HepG2 (cell line): ENCODE data around the gene DPEP1. TPM values are rescaled to one million over a fixed set of nuclear protein-coding genes. Genes with fewer than 3 reads are reported as not detected.
A peak's percentile ranks its signal among the peaks of the same experiment; 100 is the strongest.

ENCODE experiments used
- CBFB ChIP-seq: sonication (generic); formaldehyde crosslinking; IDR thresholded peaks from 2 replicates; pipeline ENCODE4 v1.4.0; 2020; ENCODE audit warnings: missing genetic modification reagents
- HMGA1 ChIP-seq: sonication (generic); formaldehyde crosslinking; conservative IDR thresholded peaks from 2 replicates; pipeline ENCODE4 v1.4.0; 2020; ENCODE audit warnings: missing genetic modification reagents
- SAP130 ChIP-seq: IDR thresholded peaks from 2 replicates; pipeline ENCODE4 v1.6.1; 2016; ENCODE audit warnings: low read depth
- ZNF160 ChIP-seq: sonication (generic); formaldehyde crosslinking; IDR thresholded peaks from 2 replicates; pipeline ENCODE4 v1.8.0; 2022; ENCODE audit warnings: mild to moderate bottlenecking, inconsistent platforms, missing genetic modification reagents
- ZNF446 ChIP-seq: sonication (generic); formaldehyde crosslinking; IDR thresholded peaks from 2 replicates; pipeline ENCODE4 v1.5.0; 2020; ENCODE audit warnings: mild to moderate bottlenecking, missing genetic modification reagents
- ZNF549 ChIP-seq: sonication (generic); formaldehyde crosslinking; IDR thresholded peaks from 2 replicates; pipeline ENCODE4 v1.5.0; 2020; ENCODE audit warnings: missing genetic modification reagents
- ZNF552 ChIP-seq: sonication (generic); formaldehyde crosslinking; IDR thresholded peaks from 2 replicates; pipeline ENCODE4 v1.9.0; 2022; ENCODE audit warnings: missing genetic modification reagents, mild to moderate bottlenecking, borderline replicate concordance
- ZNF556 ChIP-seq: sonication (generic); formaldehyde crosslinking; IDR thresholded peaks from 2 replicates; pipeline ENCODE4 v1.4.0; 2020; ENCODE audit warnings: mild to moderate bottlenecking, missing genetic modification reagents, borderline replicate concordance
- ZNF567 ChIP-seq: sonication (generic); formaldehyde crosslinking; IDR thresholded peaks from 2 replicates; pipeline ENCODE4 v1.8.1; 2023; ENCODE audit warnings: mild to moderate bottlenecking, missing genetic modification reagents, borderline replicate concordance
- ZNF616 ChIP-seq: sonication (generic); formaldehyde crosslinking; IDR thresholded peaks from 2 replicates; pipeline ENCODE4 v1.5.0; 2020; ENCODE audit warnings: low read depth, mild to moderate bottlenecking, missing genetic modification reagents
- ZNF703 ChIP-seq: sonication (generic); formaldehyde crosslinking; IDR thresholded peaks from 2 replicates; pipeline ENCODE4 v1.5.1; 2020; ENCODE audit warnings: missing genetic modification reagents, mild to moderate bottlenecking, moderate library complexity, borderline replicate concordance
- polyA plus RNA-seq, 8 experiments: library from polyadenylated mRNA; depleted of rRNA in 3 of 8; stranded (reverse) in 7 of 8; unstranded in 1 of 8; fragments of >200 nt; fragmentation: Illumina TruSeq in 4 of 8; extraction: Trizol in 4 of 8; gene quantifications; 2 replicates each; pipeline versions ENCODE4 v1.2.1 to v1.2.3, GENCODE V29; 2011 to 2016; ENCODE audit warnings: low read depth in 4 of 8, missing spikeins in 1 of 8, mixed read lengths in 1 of 8; ENCODE audit not compliant: insufficient read depth in 1 of 8
- total RNA-seq, 5 experiments: library from RNA; depleted of rRNA; stranded (reverse); fragments of >200 nt; fragmentation: Illumina TruSeq; extraction: Trizol; gene quantifications; 2 replicates each; pipeline ENCODE4 v1.2.3, GENCODE V29; 2016; ENCODE audit warnings: low read depth in 1 of 5
- TF ChIP-seq, protein P1 (sequence below): IDR thresholded peaks from 2 replicates; pipeline ENCODE4 v1.6.1; 2016
- TF ChIP-seq, protein P2 (sequence below): sonication (generic); formaldehyde crosslinking; conservative IDR thresholded peaks from 2 replicates; pipeline ENCODE4 v1.4.0; 2020; ENCODE audit warnings: mild to moderate bottlenecking, missing genetic modification reagents, moderate library complexity
- TF ChIP-seq, protein P3 (sequence below): sonication (generic); formaldehyde crosslinking; IDR thresholded peaks from 2 replicates; pipeline ENCODE4 v1.4.0; 2020; ENCODE audit warnings: missing genetic modification reagents
- TF ChIP-seq, protein P4 (sequence below): IDR thresholded peaks from 2 replicates; pipeline ENCODE4 v1.6.1; 2016; ENCODE audit warnings: mild to moderate bottlenecking
- TF ChIP-seq, protein P5 (sequence below): sonication (generic); formaldehyde crosslinking; IDR thresholded peaks from 2 replicates; pipeline ENCODE4 v1.9.0; 2022; ENCODE audit warnings: missing genetic modification reagents, mild to moderate bottlenecking, borderline replicate concordance
- TF ChIP-seq, protein P6 (sequence below): sonication (generic); formaldehyde crosslinking; IDR thresholded peaks from 2 replicates; pipeline ENCODE4 v1.4.0; 2020; ENCODE audit warnings: missing genetic modification reagents

DPEP1 gene
- total and polyA plus RNA-seq, 2 of the 13 experiments (the other 11 are each of a cell fraction or from before 2014, with no cell fraction given) = 37.6 to 52.2 TPM

DNA sequence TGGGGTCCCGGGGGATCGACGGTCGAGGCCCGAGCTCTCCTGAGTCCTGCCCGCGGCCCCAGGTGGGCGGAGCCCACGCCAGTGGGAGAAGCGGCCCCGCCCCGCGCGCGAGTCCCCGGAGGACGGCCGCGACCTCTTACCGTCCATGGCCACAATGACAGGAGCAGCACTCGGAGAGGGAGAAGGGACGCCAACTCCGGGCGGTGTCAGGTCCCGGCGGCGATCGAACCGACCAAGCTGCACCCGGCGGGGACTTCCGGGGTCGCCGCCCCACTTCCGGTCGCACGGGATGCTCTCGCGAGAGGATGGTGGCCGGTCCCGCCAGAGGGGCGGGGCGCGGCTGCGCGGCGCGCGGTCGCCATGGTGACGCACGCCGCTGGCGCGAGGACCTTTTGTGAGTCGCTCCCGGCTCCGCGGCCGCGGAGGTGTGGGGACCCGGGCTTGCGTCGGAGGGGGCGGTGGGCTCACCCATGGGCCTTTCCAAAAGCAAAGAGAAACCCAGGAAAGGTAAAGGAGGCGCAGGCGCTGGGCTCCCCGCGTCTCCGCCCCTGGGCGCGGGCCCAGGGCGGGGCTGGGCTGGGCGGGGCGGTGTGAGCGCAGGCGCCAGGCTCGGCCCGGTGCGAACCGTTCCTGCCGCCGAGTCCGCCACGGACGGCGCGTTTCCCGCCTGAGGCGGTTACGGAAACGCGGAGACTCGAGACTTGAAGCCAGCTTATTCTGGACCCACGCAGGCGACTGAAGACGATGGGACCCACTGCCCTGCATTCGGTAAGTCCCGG lies 44.2 kb downstream of the DPEP1 start, which contains the start of the genes CHMP1A and SPATA33 (continued):
- TF ChIP-seq, protein P1, sequence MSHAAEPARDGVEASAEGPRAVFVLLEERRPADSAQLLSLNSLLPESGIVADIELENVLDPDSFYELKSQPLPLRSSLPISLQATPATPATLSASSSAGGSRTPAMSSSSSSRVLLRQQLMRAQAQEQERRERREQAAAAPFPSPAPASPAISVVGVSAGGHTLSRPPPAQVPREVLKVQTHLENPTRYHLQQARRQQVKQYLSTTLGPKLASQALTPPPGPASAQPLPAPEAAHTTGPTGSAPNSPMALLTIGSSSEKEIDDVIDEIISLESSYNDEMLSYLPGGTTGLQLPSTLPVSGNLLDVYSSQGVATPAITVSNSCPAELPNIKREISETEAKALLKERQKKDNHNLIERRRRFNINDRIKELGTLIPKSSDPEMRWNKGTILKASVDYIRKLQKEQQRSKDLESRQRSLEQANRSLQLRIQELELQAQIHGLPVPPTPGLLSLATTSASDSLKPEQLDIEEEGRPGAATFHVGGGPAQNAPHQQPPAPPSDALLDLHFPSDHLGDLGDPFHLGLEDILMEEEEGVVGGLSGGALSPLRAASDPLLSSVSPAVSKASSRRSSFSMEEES (CRISPR knock-in tag) = peak; percentile 56; the same call in 1 of the 2 replicates
- TF ChIP-seq, protein P2, sequence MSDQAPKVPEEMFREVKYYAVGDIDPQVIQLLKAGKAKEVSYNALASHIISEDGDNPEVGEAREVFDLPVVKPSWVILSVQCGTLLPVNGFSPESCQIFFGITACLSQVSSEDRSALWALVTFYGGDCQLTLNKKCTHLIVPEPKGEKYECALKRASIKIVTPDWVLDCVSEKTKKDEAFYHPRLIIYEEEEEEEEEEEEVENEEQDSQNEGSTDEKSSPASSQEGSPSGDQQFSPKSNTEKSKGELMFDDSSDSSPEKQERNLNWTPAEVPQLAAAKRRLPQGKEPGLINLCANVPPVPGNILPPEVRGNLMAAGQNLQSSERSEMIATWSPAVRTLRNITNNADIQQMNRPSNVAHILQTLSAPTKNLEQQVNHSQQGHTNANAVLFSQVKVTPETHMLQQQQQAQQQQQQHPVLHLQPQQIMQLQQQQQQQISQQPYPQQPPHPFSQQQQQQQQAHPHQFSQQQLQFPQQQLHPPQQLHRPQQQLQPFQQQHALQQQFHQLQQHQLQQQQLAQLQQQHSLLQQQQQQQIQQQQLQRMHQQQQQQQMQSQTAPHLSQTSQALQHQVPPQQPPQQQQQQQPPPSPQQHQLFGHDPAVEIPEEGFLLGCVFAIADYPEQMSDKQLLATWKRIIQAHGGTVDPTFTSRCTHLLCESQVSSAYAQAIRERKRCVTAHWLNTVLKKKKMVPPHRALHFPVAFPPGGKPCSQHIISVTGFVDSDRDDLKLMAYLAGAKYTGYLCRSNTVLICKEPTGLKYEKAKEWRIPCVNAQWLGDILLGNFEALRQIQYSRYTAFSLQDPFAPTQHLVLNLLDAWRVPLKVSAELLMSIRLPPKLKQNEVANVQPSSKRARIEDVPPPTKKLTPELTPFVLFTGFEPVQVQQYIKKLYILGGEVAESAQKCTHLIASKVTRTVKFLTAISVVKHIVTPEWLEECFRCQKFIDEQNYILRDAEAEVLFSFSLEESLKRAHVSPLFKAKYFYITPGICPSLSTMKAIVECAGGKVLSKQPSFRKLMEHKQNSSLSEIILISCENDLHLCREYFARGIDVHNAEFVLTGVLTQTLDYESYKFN (CRISPR knock-in tag) = peak; percentile 27; the same call in 1 of the 2 replicates
- 0 out of 2 replicates have a peak, but pooled peaks have one; percentile 79 for TF ChIP-seq ZNF552 (CRISPR knock-in tag)
- 0 out of 2 replicates have a peak, but pooled peaks have one; percentile 37 for TF ChIP-seq ZNF703 (CRISPR knock-in tag)
- TF ChIP-seq SAP130 (CRISPR knock-in tag) = peak; percentile 99
- peak; percentile 90 for TF ChIP-seq CBFB (CRISPR knock-in tag)
- no peak for TF ChIP-seq ZNF549
- 0 out of 2 replicates have a peak, but pooled peaks have one; percentile 32 for TF ChIP-seq ZNF446 (CRISPR knock-in tag)
- TF ChIP-seq, protein P3, sequence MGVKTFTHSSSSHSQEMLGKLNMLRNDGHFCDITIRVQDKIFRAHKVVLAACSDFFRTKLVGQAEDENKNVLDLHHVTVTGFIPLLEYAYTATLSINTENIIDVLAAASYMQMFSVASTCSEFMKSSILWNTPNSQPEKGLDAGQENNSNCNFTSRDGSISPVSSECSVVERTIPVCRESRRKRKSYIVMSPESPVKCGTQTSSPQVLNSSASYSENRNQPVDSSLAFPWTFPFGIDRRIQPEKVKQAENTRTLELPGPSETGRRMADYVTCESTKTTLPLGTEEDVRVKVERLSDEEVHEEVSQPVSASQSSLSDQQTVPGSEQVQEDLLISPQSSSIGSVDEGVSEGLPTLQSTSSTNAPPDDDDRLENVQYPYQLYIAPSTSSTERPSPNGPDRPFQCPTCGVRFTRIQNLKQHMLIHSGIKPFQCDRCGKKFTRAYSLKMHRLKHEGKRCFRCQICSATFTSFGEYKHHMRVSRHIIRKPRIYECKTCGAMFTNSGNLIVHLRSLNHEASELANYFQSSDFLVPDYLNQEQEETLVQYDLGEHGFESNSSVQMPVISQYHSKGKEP = no peak; the same call in 1 of the 2 replicates
- no peak for TF ChIP-seq ZNF556 (CRISPR knock-in tag)
- TF ChIP-seq, protein P4, sequence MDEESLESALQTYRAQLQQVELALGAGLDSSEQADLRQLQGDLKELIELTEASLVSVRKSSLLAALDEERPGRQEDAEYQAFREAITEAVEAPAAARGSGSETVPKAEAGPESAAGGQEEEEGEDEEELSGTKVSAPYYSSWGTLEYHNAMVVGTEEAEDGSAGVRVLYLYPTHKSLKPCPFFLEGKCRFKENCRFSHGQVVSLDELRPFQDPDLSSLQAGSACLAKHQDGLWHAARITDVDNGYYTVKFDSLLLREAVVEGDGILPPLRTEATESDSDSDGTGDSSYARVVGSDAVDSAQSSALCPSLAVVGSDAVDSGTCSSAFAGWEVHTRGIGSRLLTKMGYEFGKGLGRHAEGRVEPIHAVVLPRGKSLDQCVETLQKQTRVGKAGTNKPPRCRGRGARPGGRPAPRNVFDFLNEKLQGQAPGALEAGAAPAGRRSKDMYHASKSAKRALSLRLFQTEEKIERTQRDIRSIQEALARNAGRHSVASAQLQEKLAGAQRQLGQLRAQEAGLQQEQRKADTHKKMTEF (CRISPR knock-in tag) = peak; percentile 86; the same call in 1 of the 2 replicates
- TF ChIP-seq ZNF160 = peak; percentile 75; the same call in 1 of the 2 replicates
- TF ChIP-seq ZNF567 = peak; percentile 83; the same call in 1 of the 2 replicates
- TF ChIP-seq ZNF616 (CRISPR knock-in tag) = no peak; the same call in 1 of the 2 replicates
- no peak for TF ChIP-seq HMGA1 (CRISPR knock-in tag)
- TF ChIP-seq, protein P5, sequence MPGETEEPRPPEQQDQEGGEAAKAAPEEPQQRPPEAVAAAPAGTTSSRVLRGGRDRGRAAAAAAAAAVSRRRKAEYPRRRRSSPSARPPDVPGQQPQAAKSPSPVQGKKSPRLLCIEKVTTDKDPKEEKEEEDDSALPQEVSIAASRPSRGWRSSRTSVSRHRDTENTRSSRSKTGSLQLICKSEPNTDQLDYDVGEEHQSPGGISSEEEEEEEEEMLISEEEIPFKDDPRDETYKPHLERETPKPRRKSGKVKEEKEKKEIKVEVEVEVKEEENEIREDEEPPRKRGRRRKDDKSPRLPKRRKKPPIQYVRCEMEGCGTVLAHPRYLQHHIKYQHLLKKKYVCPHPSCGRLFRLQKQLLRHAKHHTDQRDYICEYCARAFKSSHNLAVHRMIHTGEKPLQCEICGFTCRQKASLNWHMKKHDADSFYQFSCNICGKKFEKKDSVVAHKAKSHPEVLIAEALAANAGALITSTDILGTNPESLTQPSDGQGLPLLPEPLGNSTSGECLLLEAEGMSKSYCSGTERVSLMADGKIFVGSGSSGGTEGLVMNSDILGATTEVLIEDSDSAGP (CRISPR knock-in tag) = peak; percentile 90
- TF ChIP-seq, protein P6, sequence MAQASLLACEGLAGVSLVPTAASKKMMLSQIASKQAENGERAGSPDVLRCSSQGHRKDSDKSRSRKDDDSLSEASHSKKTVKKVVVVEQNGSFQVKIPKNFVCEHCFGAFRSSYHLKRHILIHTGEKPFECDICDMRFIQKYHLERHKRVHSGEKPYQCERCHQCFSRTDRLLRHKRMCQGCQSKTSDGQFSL = no peak
